DND-41 (cell line): Measurements from ENCODE around the gene ZSCAN4.

Source experiments
- ATAC-seq: fragments of 200-7000 bp; cut with Tn5 transposase; 3 replicates; pipeline ENCODE4 v1.9.1; 2021; ENCODE audit warnings: low read depth; ENCODE audit not compliant: insufficient read depth
- DNase-seq: peaks from one replicate; pipeline ENCODE4 v3.0.0-alpha.2; 2020
- H2AFZ ChIP-seq: 2 replicates; pipeline ENCODE4 v1.6.0; 2012; ENCODE audit warnings: low read depth, low read length
- H3K27ac ChIP-seq: 2 replicates; pipeline ENCODE4 v1.5.1; 2012; ENCODE audit warnings: low read length, inconsistent platforms
- H3K27me3 ChIP-seq: fragments of 200-600 bp; sonication (generic); 2 replicates; pipeline ENCODE4 v1.6.0; 2012; ENCODE audit warnings: low read length, mild to moderate bottlenecking, inconsistent platforms; ENCODE audit not compliant: insufficient read depth, poor library complexity
- H3K36me3 ChIP-seq: 2 replicates; pipeline ENCODE4 v1.5.1; 2012; ENCODE audit warnings: low read length, inconsistent platforms; ENCODE audit not compliant: insufficient read depth
- H3K4me1 ChIP-seq: 2 replicates; pipeline ENCODE4 v1.5.1; 2012; ENCODE audit warnings: mild to moderate bottlenecking, low read length; ENCODE audit not compliant: insufficient read depth
- H3K4me2 ChIP-seq: 2 replicates; pipeline ENCODE4 v1.6.0; 2012; ENCODE audit warnings: mild to moderate bottlenecking, moderate library complexity, low read length, inconsistent platforms; ENCODE audit not compliant: insufficient read depth
- H3K4me3 ChIP-seq, 2 experiments: fragments of 200-600 bp in 1 of 2; shearing (Covaris generic) in 1 of 2; 2 replicates each; pipeline ENCODE4 v1.5.1; 2012 to 2016; ENCODE audit warnings: inconsistent platforms in 2 of 2, low read length in 2 of 2, mild to moderate bottlenecking in 2 of 2, low read depth in 1 of 2, moderate library complexity in 1 of 2
- H3K79me2 ChIP-seq: 2 replicates; pipeline ENCODE4 v1.6.0; 2012; ENCODE audit warnings: low read length, inconsistent platforms; ENCODE audit not compliant: insufficient read depth
- H3K9ac ChIP-seq: 2 replicates; pipeline ENCODE4 v1.6.0; 2012; ENCODE audit warnings: low read depth, mild to moderate bottlenecking, inconsistent platforms, low read length, moderate library complexity
- H3K9me3 ChIP-seq: 2 replicates; pipeline ENCODE4 v1.5.1; 2012; ENCODE audit warnings: low read length, moderate library complexity, mild to moderate bottlenecking, inconsistent platforms; ENCODE audit not compliant: insufficient read depth, severe bottlenecking
- H4K20me1 ChIP-seq: 2 replicates; pipeline ENCODE4 v1.6.0; 2012; ENCODE audit warnings: low read length; ENCODE audit not compliant: insufficient read depth
- CTCF ChIP-seq: IDR thresholded peaks from 2 replicates; pipeline ENCODE4 v1.5.1; 2012; ENCODE audit warnings: borderline replicate concordance, low read length, moderate library complexity, mild to moderate bottlenecking; ENCODE audit not compliant: poor library complexity, severe bottlenecking; ENCODE audit errors: extremely low read depth
- EZH2 ChIP-seq: IDR thresholded peaks from 3 replicates; pipeline ENCODE4 v1.6.1; 2012; ENCODE audit warnings: borderline replicate concordance, low read depth, mild to moderate bottlenecking, moderate library complexity, low read length, inconsistent platforms; ENCODE audit not compliant: severe bottlenecking

Gene ZSCAN4

GRCh38 chr19:57641715-57642234 lies 27.0 kb upstream of the ZSCAN4 start:
- H3K4me3 ChIP-seq = no peak overlapping the region

GRCh38 chr19:57642396-57643046 lies 26.2 kb upstream of the ZSCAN4 start:
- Histone ChIP-seq H3K9me3 (peaks cover 46% of the 10 kb centered on the region), H2AFZ (no peak overlapping the region), H4K20me1 (no peaks in the 10 kb centered on the region), H3K4me1 (peaks cover 5% of the 10 kb centered on the region; the same call in 1 of the 2 replicates), H3K79me2 (0 out of 2 replicates have a peak, but pooled peaks cover 3% of the 10 kb centered on the region), H3K9ac (no peak overlapping the region), H3K4me3 (no peak overlapping the region), H3K27me3 (no peaks in the 10 kb centered on the region), H3K36me3 (peaks cover 59% of the 10 kb centered on the region), H3K27ac (no peak overlapping the region), H3K4me2 (no peak overlapping the region)
- DNase-seq (no peak), ATAC-seq (no peak)
- TF ChIP-seq EZH2 = no peak
- TF ChIP-seq CTCF = no peak

More at GRCh38 chr19:57641715-57642234, 27.0 kb upstream of the ZSCAN4 start:
- H3K36me3 ChIP-seq = peaks cover 67% of the 10 kb centered on the region
- H3K4me2 ChIP-seq = no peak overlapping the region
- no peaks in the 10 kb centered on the region for H4K20me1 ChIP-seq
- H3K4me1 ChIP-seq = peaks cover 5% of the 10 kb centered on the region; the same call in 1 of the 2 replicates
- H3K9me3 ChIP-seq = peaks cover 53% of the 10 kb centered on the region
- H3K9ac ChIP-seq = no peak overlapping the region
- H3K27me3 ChIP-seq = no peaks in the 10 kb centered on the region
- H3K27ac ChIP-seq = no peak overlapping the region
- 0 out of 2 replicates have a peak, but pooled peaks cover 6% of the 10 kb centered on the region for H3K79me2 ChIP-seq
- DNase-seq = no peak
- ATAC-seq = no peak
- no peak for TF ChIP-seq CTCF
- no peak for TF ChIP-seq EZH2
- no peak overlapping the region for H2AFZ ChIP-seq

GRCh38 chr19:57643734-57644133 lies 25.0 kb upstream of the ZSCAN4 start:
- no peak for DNase-seq
- TF ChIP-seq CTCF (no peak), EZH2 (no peak)
- no peak for ATAC-seq
- no peaks in the 10 kb centered on the region for H3K27me3 ChIP-seq
- no peak overlapping the region for H3K27ac ChIP-seq
- 0 out of 2 replicates have a peak, but pooled peaks cover 3% of the 10 kb centered on the region for H3K79me2 ChIP-seq
- peaks cover 39% of the 10 kb centered on the region for H3K9me3 ChIP-seq
- H3K36me3 ChIP-seq = peaks cover 48% of the 10 kb centered on the region
- H3K4me2 ChIP-seq = no peak overlapping the region
- H3K9ac ChIP-seq = no peak overlapping the region
- H4K20me1 ChIP-seq = no peaks in the 10 kb centered on the region
- no peak overlapping the region for H3K4me3 ChIP-seq
- H3K4me1 ChIP-seq = peaks cover 8% of the 10 kb centered on the region; the same call in 1 of the 2 replicates
- no peak overlapping the region for H2AFZ ChIP-seq
